GM18519 (cell line): Measurements from ENCODE around the gene KRT79.
"Not testable (repeated sequence)": the region's sequence is repeated elsewhere in the genome, so short reads cannot be mapped to it uniquely, and the experiment has no call there.

Experiments used
- ATAC-seq: cut with Tn5 transposase; IDR thresholded peaks from one replicate; pipeline ENCODE4 v1.9.1; 2021; ENCODE audit warnings: mild to moderate bottlenecking, moderate library complexity; ENCODE audit not compliant: unreplicated experiment, low FRiP score

KRT79 gene

GRCh38 chr12:52861511-52861910 lies 27.4 kb upstream of the KRT79 start:
- no peak for ATAC-seq

- no peak for ATAC-seq
Measured at GRCh38 chr12:52860102-52860823, 26.2 kb upstream of the KRT79 start.

- no peak for ATAC-seq
Measured at GRCh38 chr12:52857500-52857899, 23.4 kb upstream of the KRT79 start.

GRCh38 chr12:52856787-52857186 lies 22.7 kb upstream of the KRT79 start:
- no peak for ATAC-seq

- ATAC-seq, result not testable (repeated sequence)
Measured at GRCh38 chr12:52856077-52856476, 22.0 kb upstream of the KRT79 start.

- no peak for ATAC-seq
Measured at GRCh38 chr12:52851787-52852186, 17.7 kb upstream of the KRT79 start.

GRCh38 chr12:52850681-52851080 lies 16.6 kb upstream of the KRT79 start:
- no peak for ATAC-seq

GRCh38 chr12:52849511-52849910 lies 15.4 kb upstream of the KRT79 start:
- ATAC-seq, result no peak

- ATAC-seq, result no peak
Measured at GRCh38 chr12:52848661-52849255, 14.6 kb upstream of the KRT79 start, which contains the start of gene KRT78. Gene KRT78 (minus strand): TSS chr12:52848994. CDS start chr12:52848930, 64 bp downstream.

GRCh38 chr12:52847335-52848102 lies 13.4 kb upstream of the KRT79 start:
- no peak for ATAC-seq

- ATAC-seq, result no peak
Measured at GRCh38 chr12:52846356-52846970, 12.4 kb upstream of the KRT79 start.

GRCh38 chr12:52845946-52846345 lies 11.8 kb upstream of the KRT79 start:
- ATAC-seq, result no peak

- no peak for ATAC-seq
Measured at GRCh38 chr12:52844386-52844785, 10.3 kb upstream of the KRT79 start.

- no peak for ATAC-seq
Measured at GRCh38 chr12:52839436-52840105, 5.5 kb upstream of the KRT79 start.

GRCh38 chr12:52838609-52839435 lies 4.7 kb upstream of the KRT79 start:
- ATAC-seq, result no peak

GRCh38 chr12:52837781-52838608 lies 3.9 kb upstream of the KRT79 start:
- no peak for ATAC-seq

- no peak for ATAC-seq
Measured at GRCh38 chr12:52837413-52837741, 3.3 kb upstream of the KRT79 start.

GRCh38 chr12:52836491-52837412 lies 2.6 kb upstream of the KRT79 start:
- no peak for ATAC-seq
